GM19035 (cell line): ENCODE measurements around the gene CEMIP.

Source experiments
- ATAC-seq: cut with Tn5 transposase; IDR thresholded peaks from one replicate; pipeline ENCODE4 v1.9.1; 2021; ENCODE audit not compliant: unreplicated experiment

CEMIP gene, protein sequence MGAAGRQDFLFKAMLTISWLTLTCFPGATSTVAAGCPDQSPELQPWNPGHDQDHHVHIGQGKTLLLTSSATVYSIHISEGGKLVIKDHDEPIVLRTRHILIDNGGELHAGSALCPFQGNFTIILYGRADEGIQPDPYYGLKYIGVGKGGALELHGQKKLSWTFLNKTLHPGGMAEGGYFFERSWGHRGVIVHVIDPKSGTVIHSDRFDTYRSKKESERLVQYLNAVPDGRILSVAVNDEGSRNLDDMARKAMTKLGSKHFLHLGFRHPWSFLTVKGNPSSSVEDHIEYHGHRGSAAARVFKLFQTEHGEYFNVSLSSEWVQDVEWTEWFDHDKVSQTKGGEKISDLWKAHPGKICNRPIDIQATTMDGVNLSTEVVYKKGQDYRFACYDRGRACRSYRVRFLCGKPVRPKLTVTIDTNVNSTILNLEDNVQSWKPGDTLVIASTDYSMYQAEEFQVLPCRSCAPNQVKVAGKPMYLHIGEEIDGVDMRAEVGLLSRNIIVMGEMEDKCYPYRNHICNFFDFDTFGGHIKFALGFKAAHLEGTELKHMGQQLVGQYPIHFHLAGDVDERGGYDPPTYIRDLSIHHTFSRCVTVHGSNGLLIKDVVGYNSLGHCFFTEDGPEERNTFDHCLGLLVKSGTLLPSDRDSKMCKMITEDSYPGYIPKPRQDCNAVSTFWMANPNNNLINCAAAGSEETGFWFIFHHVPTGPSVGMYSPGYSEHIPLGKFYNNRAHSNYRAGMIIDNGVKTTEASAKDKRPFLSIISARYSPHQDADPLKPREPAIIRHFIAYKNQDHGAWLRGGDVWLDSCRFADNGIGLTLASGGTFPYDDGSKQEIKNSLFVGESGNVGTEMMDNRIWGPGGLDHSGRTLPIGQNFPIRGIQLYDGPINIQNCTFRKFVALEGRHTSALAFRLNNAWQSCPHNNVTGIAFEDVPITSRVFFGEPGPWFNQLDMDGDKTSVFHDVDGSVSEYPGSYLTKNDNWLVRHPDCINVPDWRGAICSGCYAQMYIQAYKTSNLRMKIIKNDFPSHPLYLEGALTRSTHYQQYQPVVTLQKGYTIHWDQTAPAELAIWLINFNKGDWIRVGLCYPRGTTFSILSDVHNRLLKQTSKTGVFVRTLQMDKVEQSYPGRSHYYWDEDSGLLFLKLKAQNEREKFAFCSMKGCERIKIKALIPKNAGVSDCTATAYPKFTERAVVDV (N-terminal part only)

DNA sequence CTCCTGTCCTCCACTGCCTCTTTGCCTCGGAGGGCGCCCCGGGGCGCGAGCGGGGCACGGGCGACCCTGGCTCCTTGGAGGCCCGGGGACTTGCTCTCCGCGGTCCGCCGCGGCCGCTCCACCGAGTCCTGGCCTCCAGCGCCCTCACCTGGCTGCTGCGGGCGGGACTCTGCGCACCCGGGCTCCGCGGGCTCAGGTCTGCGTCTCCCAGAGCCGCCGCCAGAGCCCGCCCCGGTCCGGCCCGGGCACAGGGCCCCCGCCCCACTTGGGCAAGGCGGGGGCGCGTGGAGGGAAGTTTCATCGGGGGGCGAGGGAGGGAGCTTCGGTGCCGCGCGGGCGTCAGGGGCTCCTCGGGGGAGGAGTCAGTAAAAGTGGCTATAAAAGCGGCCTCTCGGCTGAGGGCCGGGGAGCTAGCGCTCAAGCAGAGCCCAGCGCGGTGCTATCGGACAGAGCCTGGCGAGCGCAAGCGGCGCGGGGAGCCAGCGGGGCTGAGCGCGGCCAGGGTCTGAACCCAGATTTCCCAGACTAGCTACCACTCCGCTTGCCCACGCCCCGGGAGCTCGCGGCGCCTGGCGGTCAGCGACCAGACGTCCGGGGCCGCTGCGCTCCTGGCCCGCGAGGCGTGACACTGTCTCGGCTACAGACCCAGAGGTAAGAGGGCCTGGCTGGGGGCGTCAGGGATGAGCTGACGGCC is at the start of gene CEMIP:
Gene CEMIP (plus strand): TSS at position 407 of the 694 bp plus-strand sequence. CDS start 94,510 bp downstream, outside the sequence.
- ATAC-seq, result no peak

DNA sequence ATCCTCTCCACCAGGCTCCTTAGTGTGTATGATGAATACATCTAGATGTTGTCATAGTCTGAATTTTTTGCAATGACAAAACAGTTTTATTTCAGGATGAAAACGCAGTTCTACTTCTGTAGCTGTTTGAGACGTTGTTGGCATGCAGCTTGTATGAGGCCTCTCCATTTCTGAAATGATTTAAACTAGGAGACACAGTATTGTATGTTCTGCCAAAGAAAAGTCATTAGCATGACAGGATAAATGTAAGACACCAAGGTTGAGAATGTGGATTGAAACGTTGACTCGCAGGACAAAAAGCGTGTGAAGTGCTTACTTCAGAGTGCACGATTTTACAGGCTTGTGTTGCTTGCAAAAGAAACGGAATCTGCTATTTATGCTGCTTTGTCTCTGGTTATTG is 48.8 kb upstream of the CEMIP start:
- no peak for ATAC-seq

DNA sequence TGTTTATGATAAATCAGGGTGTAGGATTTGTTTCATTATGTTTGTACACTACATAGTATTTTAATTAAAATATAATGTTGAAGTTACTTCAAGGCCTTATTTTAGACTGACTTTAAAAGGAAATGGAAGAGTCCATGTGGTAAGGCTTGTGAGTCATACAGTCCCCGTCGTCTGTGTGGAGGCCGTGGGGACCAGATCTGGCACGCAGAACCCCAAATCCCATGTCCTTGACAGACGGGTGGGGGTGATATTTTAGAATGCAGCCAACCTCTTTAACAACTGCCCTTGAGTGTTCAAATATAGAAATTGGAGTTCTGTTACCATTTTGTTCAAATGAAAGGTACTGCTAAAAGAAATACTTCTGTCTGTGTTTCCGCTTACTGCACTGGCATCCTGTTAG is 48.2 kb upstream of the CEMIP start:
- ATAC-seq, result no peak

DNA sequence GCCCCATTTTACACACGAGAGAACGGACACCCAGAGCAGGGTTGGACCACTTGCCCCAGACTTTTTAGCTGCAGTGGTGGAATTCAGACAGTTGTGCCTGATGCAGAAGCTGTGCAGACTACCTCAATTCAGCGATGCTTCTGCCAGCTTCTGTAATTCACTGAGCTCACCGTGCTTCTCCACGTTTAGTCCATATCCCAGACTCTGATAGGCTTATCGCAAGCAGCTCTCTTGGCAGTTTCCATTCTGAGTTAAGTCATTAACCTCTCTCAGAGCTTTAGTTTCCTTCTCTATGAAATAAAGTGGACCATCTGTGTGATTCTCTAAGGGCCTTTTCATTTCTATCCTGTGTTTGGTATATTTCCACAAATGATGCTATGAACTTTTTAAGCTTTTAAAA is 47.0 kb upstream of the CEMIP start:
- no peak for ATAC-seq

DNA sequence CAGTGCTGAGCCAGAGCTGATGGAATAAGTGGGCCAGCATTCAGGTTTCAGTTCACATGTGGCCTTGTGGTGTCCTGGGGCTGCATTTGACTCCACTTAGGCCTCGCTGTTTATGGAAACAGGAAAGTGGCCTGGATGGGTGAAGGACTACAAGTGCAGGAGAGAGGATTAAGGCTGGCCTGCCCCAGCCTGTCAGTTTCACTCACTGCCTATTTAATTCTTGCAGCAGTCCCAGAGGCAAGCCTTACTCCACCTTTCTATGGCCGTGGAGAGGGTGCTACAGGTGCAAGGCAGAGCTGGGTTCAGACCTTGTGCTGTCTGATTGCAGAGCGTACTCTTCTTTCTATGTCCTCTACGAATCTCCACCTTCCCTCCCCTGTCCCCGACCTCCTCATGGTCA is 46.4 kb upstream of the CEMIP start:
- no peak for ATAC-seq

DNA sequence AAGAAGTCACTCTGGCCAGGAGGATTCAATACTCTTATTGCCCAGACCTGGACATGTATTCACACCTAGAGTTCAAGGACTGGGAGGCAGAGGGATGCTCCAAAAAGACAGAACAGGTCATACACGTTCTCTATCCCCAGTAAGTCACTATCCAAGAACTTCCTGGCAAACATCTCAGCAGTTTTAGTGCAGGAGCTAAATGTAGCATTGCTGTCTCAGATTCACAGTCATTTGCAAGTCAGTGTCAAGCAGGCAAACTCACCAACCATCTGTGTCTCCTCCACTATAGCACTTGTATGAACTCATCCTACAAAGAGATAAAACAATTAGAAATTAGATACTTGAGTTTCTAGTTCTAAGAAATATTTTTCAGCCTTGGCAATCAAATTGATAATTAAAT is 45.7 kb upstream of the CEMIP start:
- ATAC-seq, result no peak

DNA sequence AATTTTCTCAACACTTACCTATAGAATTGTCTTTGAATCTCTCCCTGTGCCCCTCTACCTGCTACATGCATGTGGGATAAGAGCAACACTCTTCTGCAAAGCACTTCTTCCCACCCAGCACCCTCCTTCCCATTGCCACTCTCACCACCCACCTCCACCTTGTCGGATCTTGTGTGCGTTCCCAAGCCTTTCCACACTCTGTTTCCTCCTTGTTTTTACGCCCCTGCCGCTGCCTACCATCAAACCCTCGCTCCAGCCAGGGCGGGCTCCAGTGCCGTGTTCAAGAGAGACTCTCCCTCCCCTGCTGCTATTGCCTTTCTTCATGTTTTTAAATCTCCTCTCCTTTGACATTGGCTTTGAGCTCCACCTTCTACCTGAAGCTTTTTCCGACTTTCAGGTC is 43.8 kb upstream of the CEMIP start:
- no peak for ATAC-seq

DNA sequence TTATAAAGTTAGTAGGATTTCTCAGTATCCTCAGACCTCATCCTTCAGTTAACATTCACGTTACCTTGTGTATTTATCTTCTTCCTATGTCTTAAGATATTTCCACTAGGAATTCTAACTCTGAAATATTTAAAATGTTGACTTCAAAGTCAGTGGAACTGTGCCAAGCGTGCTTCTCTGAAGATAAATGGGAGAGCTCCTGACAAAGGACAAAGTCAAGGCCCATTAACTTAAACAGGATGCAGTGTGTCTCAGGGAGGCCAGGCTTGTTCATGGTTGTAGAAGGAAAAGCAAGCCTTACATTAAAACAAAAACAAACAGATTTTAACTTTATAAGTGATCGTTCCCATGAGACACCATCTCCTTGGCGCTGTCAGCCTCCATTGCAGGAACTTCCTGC is 42.6 kb upstream of the CEMIP start:
- no peak for ATAC-seq

DNA sequence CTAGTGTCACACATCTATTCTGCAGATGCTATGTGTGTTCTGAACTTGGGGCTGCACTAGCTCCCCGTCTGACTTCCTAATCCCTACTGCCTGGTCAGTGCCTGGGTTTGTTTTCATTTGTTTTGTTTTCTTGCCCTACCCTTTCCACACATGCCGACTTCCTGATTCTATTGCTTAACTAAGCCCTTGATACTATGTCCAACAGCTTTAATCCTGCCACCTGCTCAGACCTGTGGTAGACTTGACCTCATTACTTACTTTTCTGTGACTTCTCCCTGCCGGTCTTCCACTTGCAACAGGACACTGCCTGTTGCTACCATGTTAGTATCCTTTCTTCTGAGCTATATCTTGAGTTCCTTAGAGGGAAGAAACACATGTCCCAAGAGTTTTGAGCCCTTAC is 39.3 kb upstream of the CEMIP start:
- ATAC-seq, result no peak

DNA sequence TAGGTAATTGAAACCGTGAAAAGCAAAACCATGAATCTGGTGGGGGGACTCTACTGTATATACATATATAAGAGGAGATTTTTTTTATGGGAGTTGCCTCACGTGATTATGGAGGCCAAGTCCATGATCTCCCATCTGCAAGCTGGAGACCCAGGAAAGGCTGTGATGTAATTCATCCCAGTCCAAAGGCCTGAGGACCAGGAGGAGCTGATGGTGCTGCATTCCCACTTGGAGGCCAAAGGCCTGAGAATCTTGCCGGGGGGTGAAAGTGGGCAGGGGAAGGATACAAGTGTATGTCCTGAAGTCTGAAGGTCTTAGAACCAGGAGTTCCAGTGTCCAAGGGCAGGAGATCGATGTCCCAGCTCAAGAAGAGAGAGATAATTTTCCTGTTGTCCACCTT is 37.1 kb upstream of the CEMIP start:
- ATAC-seq, result no peak

DNA sequence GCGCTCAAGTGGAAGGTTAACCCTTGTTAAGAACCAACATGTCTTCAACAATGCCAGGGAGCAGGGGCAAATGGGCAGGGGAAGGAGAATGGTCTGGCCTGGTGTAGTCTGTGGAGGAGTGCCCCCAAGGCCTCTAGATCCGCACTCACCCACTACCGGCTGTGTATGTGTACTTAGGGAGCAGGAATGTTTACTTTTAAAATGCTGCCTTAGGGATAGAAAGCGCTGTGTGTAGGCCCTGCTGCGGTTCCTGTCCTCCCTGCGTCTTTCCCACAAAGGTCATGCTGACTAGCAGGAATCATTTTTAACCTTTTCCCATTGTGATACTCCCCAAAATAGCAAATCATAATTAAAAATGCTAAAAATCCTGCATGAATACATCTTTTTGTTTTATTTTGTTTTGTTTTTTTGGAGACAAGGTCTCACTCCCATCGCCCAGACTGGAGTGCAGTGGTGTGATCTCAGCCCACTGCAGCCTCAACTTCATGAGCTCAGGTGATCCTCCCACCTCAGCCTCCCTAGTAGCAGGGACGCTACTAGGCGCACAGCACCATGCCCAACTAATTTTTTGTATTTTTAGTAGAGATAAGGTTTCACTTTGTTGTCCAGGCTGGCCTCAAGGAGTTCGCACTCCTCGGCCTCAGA is 35.9 kb upstream of the CEMIP start:
- no peak for ATAC-seq

DNA sequence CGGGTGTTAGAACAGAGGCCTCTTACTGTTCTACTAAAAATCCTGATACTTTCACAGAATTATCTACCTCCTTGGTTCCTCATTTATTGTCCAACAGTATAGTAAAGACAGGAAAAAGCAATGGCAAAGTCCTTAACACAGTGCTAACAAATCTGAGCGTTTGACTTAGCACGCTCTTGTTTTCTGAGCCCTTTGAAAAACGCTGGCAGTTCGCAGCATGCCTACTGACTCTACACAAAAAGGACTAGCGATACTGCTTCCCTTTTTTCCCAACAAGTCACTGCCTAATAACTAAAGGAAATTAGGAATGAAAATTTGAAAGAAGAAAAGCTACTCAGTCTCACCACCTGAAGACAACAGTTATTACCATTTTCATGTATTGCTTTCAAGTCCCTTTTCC is 34.8 kb upstream of the CEMIP start:
- ATAC-seq, result no peak

DNA sequence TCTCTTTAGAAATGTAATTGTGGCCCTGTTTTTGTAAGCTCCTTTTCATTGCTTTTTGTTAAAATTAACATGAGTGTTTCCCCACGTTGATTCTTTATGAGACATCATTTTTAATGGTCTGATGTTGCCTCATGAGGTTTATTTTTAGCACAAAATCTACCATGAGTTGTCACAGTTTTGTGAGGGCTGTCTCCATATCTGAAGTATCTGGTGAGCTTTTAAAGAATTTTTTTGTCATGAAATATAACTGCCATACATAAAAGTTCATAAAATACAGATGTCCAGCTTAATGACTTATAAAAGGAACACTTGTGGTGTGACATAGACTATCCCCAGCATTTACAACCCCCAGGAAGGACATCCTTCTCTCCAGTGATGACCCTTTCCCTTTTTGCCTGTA is 34.3 kb upstream of the CEMIP start:
- ATAC-seq, result no peak

DNA sequence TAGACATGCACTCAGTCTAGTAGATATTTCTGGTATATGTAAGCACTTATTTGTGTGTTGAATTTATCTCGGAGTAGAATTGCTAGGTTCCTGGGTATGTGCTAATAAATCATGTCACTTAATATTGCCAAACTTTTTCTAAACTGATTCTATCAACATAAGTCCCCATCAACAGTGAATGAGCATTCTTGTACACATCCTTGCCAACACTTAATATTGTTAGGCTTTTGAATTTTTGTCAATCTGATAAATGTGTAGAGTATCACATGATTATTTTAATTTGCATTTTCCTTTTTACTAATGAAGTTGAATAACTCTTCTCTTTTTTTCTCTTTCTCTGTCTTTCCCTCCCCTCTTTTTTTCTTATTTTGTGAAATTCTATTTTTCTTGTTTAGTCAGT is 33.3 kb upstream of the CEMIP start:
- ATAC-seq, result no peak

DNA sequence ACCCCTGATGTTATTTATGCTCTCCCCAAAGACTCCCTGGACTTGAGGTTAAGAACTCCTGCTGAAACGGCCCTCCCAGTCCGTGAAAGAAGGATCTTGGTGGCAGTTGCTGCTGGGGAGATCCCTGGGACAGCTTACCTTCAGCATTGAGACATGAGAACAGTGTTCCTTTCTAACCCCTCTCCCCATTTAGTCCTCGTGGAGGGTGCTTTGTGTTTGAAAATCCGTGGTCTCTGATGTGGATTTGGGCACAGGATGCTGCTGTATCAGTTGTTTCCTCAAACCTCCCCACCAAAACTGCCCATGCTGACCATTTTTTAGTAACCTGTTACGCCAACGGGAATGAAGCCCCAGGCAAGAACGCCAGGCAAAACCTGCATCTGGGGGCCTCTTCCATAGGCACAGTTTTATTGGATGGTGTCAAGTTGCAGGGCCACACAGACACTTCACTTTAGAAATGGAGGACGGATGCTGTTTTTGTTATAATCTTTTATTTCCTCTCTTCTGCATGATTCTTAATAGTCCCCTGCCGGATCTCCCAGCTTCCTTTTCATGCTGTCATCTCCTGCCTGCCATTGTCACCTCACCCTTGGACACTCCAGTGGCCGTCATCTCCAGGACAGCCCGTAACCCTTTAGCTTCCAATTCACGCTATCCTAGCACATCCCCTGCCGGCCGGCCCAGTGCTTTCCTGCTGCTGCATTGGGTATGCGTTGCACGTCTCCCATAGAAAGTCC is 31.7 kb upstream of the CEMIP start:
- no peak for ATAC-seq

DNA sequence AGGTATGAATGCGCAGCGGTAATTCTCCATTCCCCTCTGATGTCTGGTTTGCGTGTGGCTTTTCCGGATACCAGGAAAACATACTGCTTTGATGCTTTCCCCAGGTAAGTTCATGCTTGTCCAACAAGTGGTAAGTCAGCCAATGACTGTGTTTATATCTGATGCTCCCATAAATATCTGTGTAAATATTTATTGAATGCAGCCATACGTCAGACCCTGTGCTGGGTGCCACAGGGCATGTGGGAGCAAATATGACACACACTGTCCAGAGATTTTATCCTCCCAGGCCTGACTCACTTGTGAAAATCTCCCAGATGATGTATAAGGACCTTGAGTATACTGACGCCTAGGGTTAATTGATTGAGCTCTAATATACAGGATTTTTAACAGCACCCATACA is 29.6 kb upstream of the CEMIP start:
- ATAC-seq, result no peak

DNA sequence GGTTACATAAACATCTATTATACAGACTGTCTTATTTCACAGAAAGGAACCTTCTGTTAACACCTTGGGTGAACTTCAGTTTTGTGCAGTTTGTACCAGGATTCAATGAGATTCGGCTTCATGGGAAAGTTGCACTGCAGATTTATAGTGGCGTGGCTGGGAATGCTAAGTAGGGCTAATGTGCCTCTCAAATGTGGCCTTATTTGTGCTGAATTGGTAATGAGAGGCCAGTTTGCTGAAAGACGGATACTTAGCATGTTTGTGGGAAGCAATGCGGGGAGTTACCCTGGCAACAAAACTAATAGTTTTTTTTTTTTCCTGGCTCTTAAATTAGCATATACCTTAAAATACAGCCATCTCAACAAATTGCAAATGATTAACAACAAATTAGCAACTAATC is 28.6 kb upstream of the CEMIP start:
- ATAC-seq, result no peak

DNA sequence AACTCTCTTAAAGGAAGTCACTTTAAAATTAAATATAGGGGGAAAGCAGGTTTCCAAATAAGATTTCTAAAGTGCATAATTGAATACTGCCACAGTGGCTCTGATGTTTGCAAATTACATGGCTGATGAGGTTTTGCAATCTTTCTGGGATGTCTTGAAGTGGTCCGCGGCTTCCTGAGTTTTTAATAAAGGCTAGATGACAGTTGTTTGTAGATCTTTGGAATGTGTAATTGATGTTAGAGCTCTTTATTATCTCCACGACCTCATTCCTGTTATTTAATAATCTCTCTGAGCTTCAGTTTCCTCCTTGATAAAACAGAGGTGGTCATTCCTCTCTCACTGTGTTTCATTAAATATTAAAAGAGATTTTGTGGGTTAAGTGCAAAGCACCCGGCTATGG is 27.0 kb upstream of the CEMIP start:
- ATAC-seq, result no peak

DNA sequence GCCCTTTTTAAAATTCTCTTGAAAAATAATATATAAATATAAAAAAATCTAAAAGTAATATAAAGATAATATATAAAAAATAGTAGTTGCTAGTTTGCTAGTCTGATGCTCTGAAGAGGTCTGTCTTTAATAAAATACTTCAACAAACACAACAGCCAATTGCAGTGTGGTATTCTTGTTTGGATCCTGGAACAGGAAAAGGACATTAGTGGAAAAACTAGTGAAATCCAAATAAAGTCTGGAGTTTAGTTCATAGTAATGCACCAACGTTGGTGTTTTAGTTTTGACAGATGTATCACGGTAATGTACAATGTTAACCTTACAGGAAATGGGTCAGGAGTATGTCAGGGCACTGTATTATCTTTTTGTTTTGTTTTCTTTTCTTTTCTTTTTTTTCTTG is 26.0 kb upstream of the CEMIP start:
- ATAC-seq, result no peak

DNA sequence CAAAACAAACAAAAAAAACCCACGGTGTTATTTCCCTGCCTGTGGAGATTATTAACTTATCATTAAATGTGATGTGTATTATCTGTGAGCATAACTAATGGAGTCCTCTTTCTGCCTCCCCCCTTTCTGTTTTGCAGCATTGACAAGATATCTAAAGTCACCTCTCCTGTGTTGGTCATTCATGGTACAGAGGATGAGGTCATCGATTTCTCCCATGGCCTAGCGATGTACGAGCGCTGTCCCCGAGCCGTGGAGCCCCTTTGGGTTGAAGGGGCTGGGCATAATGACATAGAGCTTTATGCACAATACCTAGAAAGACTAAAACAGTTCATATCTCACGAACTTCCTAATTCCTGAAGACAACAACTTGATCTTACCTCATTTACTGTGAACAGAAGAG is 25.2 kb upstream of the CEMIP start:
- no peak for ATAC-seq
